MCF 10A (cell line): Measurements from ENCODE around the gene ANXA2. TPM values are rescaled to one million over a fixed set of nuclear protein-coding genes. Genes with fewer than 3 reads are reported as not detected.

Source experiments
- BruUV-seq: library from RNA; stranded (reverse); fragments of 400-500 nt; replicated peaks from 2 replicates; lab custom pipeline; 2021; lab: Mats Ljungman, UMichigan
- CTCF ChIA-PET: fragments of 300-600 bp; sonication (Branson Sonifier 250); formaldehyde crosslinking; extraction: SDS; loops from one replicate; lab custom pipeline; 2021; ENCODE audit warnings: antibody characterized with exemption, inconsistent platforms; lab: Yijun Ruan, JAX
- POLR2A ChIA-PET: fragments of 300-600, 350-650 bp; sonication (Branson Sonifier 250); formaldehyde crosslinking; extraction: SDS; loops from one replicate; lab custom pipeline; 2020; ENCODE audit warnings: antibody characterized with exemption, inconsistent platforms; lab: Yijun Ruan, JAX
- DNase-seq: peaks from one replicate; pipeline ENCODE4 v3.0.0-alpha.2; 2018; ENCODE audit not compliant: unreplicated experiment
- H3K27ac Mint-ChIP-seq: one replicate; pipeline ENCODE4 v1.8.0; 2022; ENCODE audit warnings: mild to moderate bottlenecking, low read depth, mixed read lengths; ENCODE audit not compliant: unreplicated experiment
- H3K27me3 Mint-ChIP-seq: one replicate; pipeline ENCODE4 v1.8.0; 2022; ENCODE audit warnings: mixed read lengths; ENCODE audit not compliant: insufficient read depth, unreplicated experiment
- H3K36me3 Mint-ChIP-seq: one replicate; pipeline ENCODE4 v1.8.0; 2022; ENCODE audit warnings: mild to moderate bottlenecking, moderate library complexity, mixed read lengths; ENCODE audit not compliant: insufficient read depth, unreplicated experiment
- H3K4me1 Mint-ChIP-seq: one replicate; pipeline ENCODE4 v1.8.0; 2022; ENCODE audit warnings: mixed read lengths; ENCODE audit not compliant: insufficient read depth, unreplicated experiment
- H3K4me3 Mint-ChIP-seq: one replicate; pipeline ENCODE4 v1.8.0; 2022; ENCODE audit warnings: mild to moderate bottlenecking, moderate library complexity, mixed read lengths; ENCODE audit not compliant: unreplicated experiment
- H3K9me3 Mint-ChIP-seq: one replicate; pipeline ENCODE4 v1.8.0; 2022; ENCODE audit warnings: mixed read lengths; ENCODE audit not compliant: unreplicated experiment
- intact Hi-C: fragments of 100-400 bp; cut with micrococcal nuclease; formaldehyde crosslinking; loops from 2 replicates; pipeline ENCODE4 v1.14.1; 2022
- total RNA-seq: library from RNA; stranded (reverse); gene quantifications from 2 replicates; pipeline ENCODE4 v1.2.3, GENCODE V29; 2022
- TF ChIP-seq, protein P1 (sequence below): fragments of 200-600 bp; IDR thresholded peaks from one replicate; pipeline ENCODE4 v1.8.0; 2022; ENCODE audit warnings: antibody characterized with exemption, mild to moderate bottlenecking; ENCODE audit not compliant: unreplicated experiment

The ANXA2 gene
- total RNA-seq, 1 experiment from 2014 or later: 3,451 TPM

GRCh38 chr15:60421544-60421943 lies 23.8 kb upstream of the ANXA2 start:
- H3K9me3 Mint-ChIP-seq: no peaks in the 10 kb centered on the region
- POLR2A ChIA-PET: interaction anchor here (0.7 to 15.6 kb wide), 11 partner anchors 10 to 59 kb away, joined by 3 to 376 read pairs (median 7); partner anchors contain the start of genes ANXA2 and ICE2
- H3K4me1 Mint-ChIP-seq: peaks cover 29% of the 10 kb centered on the region
- no peak overlapping the region for H3K4me3 Mint-ChIP-seq
- peak overlapping the region; percentile 92 for H3K27ac Mint-ChIP-seq
- CTCF ChIA-PET: interaction anchor here (0.6 to 0.7 kb wide), 2 partner anchors 23 to 711 kb away, joined by 3 read pairs; no protein-coding TSS in a partner anchor
- intact Hi-C loops: loop anchor here (2.0 kb wide), 1 partner anchor 29 kb away; no protein-coding TSS in a partner anchor
- TF ChIP-seq, protein P1, sequence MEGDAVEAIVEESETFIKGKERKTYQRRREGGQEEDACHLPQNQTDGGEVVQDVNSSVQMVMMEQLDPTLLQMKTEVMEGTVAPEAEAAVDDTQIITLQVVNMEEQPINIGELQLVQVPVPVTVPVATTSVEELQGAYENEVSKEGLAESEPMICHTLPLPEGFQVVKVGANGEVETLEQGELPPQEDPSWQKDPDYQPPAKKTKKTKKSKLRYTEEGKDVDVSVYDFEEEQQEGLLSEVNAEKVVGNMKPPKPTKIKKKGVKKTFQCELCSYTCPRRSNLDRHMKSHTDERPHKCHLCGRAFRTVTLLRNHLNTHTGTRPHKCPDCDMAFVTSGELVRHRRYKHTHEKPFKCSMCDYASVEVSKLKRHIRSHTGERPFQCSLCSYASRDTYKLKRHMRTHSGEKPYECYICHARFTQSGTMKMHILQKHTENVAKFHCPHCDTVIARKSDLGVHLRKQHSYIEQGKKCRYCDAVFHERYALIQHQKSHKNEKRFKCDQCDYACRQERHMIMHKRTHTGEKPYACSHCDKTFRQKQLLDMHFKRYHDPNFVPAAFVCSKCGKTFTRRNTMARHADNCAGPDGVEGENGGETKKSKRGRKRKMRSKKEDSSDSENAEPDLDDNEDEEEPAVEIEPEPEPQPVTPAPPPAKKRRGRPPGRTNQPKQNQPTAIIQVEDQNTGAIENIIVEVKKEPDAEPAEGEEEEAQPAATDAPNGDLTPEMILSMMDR: no peak
- peaks cover 18% of the 10 kb centered on the region for H3K36me3 Mint-ChIP-seq
- peak; percentile 78 for DNase-seq
- no peaks in the 10 kb centered on the region for H3K27me3 Mint-ChIP-seq
- BruUV-seq: no TSS peak

DNA sequence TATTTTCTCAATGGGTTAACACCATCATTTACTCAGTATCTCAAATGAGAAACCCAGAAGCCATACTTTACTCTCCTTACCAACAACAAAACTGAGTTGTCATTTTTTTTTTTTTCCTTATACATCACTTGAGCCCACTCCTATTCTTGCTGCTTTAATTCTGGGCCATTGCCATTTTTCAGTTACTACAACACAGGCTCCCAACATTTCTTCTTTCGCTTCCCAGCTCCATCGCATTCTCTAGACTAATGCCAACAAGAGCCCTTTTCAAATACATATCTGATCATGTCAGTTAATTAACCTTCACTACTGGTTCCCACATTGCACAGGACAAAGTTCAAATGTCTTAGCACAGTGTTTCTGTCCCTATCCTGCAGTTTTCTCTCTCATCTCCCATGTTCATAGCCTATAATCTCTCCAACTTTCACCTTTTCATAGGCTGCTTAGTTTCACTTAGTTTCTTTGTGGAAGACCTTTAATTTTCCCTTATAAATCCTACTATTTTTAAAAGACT lies 22.5 kb upstream of the ANXA2 start:
- Mint-ChIP-seq H3K27ac (peak overlapping the region; percentile 92), H3K27me3 (no peaks in the 10 kb centered on the region), H3K9me3 (no peaks in the 10 kb centered on the region), H3K4me3 (no peak overlapping the region), H3K36me3 (peaks cover 18% of the 10 kb centered on the region), H3K4me1 (peaks cover 29% of the 10 kb centered on the region)
- ChIA-PET POLR2A (interaction anchor here (0.6 to 15.6 kb wide), 12 partner anchors 9 to 1916 kb away, joined by 3 to 376 read pairs (median 3); partner anchors contain the start of gene ANXA2), CTCF (interaction anchor here (0.7 to 2.0 kb wide), 6 partner anchors 9 to 359 kb away, joined by 3 to 7 read pairs (median 3); no protein-coding TSS in a partner anchor)
- no peak for DNase-seq
- TSS peak; percentile 78 for BruUV-seq
- TF ChIP-seq, protein P1: no peak
- intact Hi-C loops: loop anchor here (2.0 kb wide), 1 partner anchor 27 kb away; no protein-coding TSS in a partner anchor

DNA sequence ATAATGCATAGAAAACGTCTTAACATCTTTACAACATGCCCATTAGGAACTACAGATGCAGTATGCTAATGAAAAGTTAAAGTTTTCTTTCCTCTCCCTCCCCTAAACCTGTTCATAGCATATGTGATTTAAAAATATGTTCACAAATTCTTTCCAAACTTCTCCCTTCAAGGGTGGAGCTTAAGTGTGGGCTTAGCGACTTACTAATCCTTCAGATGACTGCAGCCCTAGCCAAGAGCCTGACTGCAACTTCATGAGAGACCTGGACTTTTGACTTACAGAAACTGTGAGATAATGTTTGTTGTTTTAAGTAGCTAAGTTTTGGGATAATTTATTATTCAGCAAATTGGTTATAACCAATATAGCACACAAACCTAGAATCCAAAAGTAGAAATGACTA lies 22.0 kb upstream of the ANXA2 start:
- POLR2A ChIA-PET: interaction anchor here (0.5 to 15.6 kb wide), 8 partner anchors 9 to 682 kb away, joined by 3 to 376 read pairs (median 4); partner anchors contain the start of gene ANXA2
- CTCF ChIA-PET: interaction anchor here (0.7 to 2.0 kb wide), 2 partner anchors 11 to 360 kb away, joined by 5 to 7 read pairs; no protein-coding TSS in a partner anchor
- H3K27ac Mint-ChIP-seq: peak overlapping the region; percentile 92

GRCh38 chr15:60418096-60418495 lies 20.3 kb upstream of the ANXA2 start:
- H3K36me3 Mint-ChIP-seq: peaks cover 13% of the 10 kb centered on the region
- BruUV-seq: no TSS peak
- no peak overlapping the region for H3K27ac Mint-ChIP-seq
- ChIA-PET POLR2A (interaction anchor here (1.1 to 15.6 kb wide), 3 partner anchors 11 to 45 kb away, joined by 4 to 376 read pairs (median 91); partner anchors contain the start of gene ANXA2), CTCF (interaction anchor here (0.7 to 1.0 kb wide), 2 partner anchors 30 to 374 kb away, joined by 3 read pairs; no protein-coding TSS in a partner anchor)
- TF ChIP-seq, protein P1: no peak
- H3K4me3 Mint-ChIP-seq: no peak overlapping the region
- intact Hi-C loops: no loop called here
- no peak for DNase-seq
- no peaks in the 10 kb centered on the region for H3K27me3 Mint-ChIP-seq
- peaks cover 29% of the 10 kb centered on the region for H3K4me1 Mint-ChIP-seq
- no peaks in the 10 kb centered on the region for H3K9me3 Mint-ChIP-seq

More for the DNA sequence above, 22.0 kb upstream of the ANXA2 start:
- Mint-ChIP-seq H3K4me1 (peaks cover 29% of the 10 kb centered on the region), H3K27me3 (no peaks in the 10 kb centered on the region), H3K36me3 (peaks cover 17% of the 10 kb centered on the region), H3K9me3 (no peaks in the 10 kb centered on the region), H3K4me3 (no peak overlapping the region)
- DNase-seq: no peak
- intact Hi-C loops: loop anchor here (2.0 kb wide), 1 partner anchor 27 kb away; no protein-coding TSS in a partner anchor
- no TSS peak for BruUV-seq
- TF ChIP-seq, protein P1: no peak
